Vagina (tissue), 2 donors: ENCODE data around the gene DNER. TPM values are rescaled to one million over a fixed set of nuclear protein-coding genes. Genes with fewer than 3 reads are reported as not detected.

Source experiments
- DNase-seq, 2 donors: peaks; one replicate each; pipeline ENCODE4 v3.0.0-alpha.2; 2017; ENCODE audit errors: extremely low spot score in 2 of 2
- H3K27ac ChIP-seq: fragments of 200-600 bp; sonication (generic); one replicate; pipeline ENCODE4 v1.5.1; 2019
- H3K27me3 ChIP-seq: fragments of 200-600 bp; sonication (generic); one replicate; pipeline ENCODE4 v1.5.1; 2019
- H3K36me3 ChIP-seq, 2 donors: fragments of 200-600 bp; sonication (generic); one replicate each; pipeline ENCODE4 v1.5.1; 2017 to 2019
- H3K4me1 ChIP-seq: fragments of 200-600 bp; sonication (generic); one replicate; pipeline ENCODE4 v1.5.1; 2019
- H3K4me3 ChIP-seq, 2 donors: fragments of 200-600 bp; sonication (generic); 1 replicate in 1 of 2; 2 replicates in 1 of 2; pipeline ENCODE4 v1.5.1; 2016 to 2019
- H3K9me3 ChIP-seq: fragments of 200-600 bp; sonication (generic); one replicate; pipeline ENCODE4 v1.5.1; 2019
- POLR2A ChIP-seq, 2 donors: fragments of 450-650 bp; IDR thresholded peaks; one replicate each; pipeline ENCODE4 v1.6.1; 2017; ENCODE audit warnings: antibody characterized with exemption in 2 of 2, mild to moderate bottlenecking in 2 of 2, moderate library complexity in 2 of 2
- POLR2AphosphoS5 ChIP-seq, 2 donors: sonication (generic); formaldehyde crosslinking; IDR thresholded peaks; one replicate each; pipeline ENCODE4 v1.9.0; 2017; ENCODE audit warnings: antibody characterized with exemption in 2 of 2, mild to moderate bottlenecking in 2 of 2, low read depth in 1 of 2; ENCODE audit not compliant: insufficient read depth in 1 of 2
- intact Hi-C: fragments of 100-400 bp; cut with DNase I; formaldehyde crosslinking; loops from one replicate; pipeline ENCODE4 v1.15.1; 2023
- total RNA-seq: library from RNA; depleted of rRNA; stranded (reverse); fragments of >200 nt; gene quantifications from one replicate; pipeline ENCODE4 v1.2.3, GENCODE V29; 2016
- TF ChIP-seq, protein P1 (sequence below), 3 experiments: fragments of 450-650 bp in 2 of 3; fragments of 200-600 bp in 1 of 3; sonication (generic) in 1 of 3; IDR thresholded peaks; one replicate each; pipeline ENCODE4 v1.5.1; 2017 to 2019; ENCODE audit warnings: antibody characterized with exemption in 3 of 3, mild to moderate bottlenecking in 2 of 3, moderate library complexity in 2 of 3

The DNER gene
- total RNA-seq, 1 donor from 2014 or later = 11.3 TPM

DNA sequence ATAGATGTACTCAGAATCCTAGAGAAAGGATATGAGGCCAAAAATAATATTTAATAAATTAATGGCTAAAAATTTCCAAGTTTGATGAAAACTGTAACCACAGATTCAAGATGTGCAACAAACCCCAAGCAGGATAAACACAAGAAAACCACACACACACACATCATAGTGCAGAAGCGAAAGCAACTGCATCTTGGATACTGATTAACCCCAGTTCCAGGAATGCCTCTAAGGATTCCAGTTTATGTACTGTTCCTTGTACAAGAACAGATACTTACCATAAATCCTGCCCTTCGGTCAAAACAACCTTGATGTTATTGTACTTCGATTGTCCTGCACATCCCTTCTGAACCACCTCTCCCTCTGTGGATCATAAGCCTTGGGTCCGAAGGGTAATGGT lies 320.4 kb downstream of the DNER start:
- Histone ChIP-seq H3K27ac (no peak overlapping the region), H3K9me3 (no peaks in the 10 kb centered on the region), H3K4me3 (no peak overlapping the region), H3K27me3 (no peaks in the 10 kb centered on the region), H3K36me3 (no peaks in the 10 kb centered on the region), H3K4me1 (no peaks in the 10 kb centered on the region)
- DNase-seq = no peak
- intact Hi-C loops = loop anchor here (1.0 kb wide), 1 partner anchor 42 kb away; no protein-coding TSS in a partner anchor
- TF ChIP-seq POLR2A (IDR thresholded peaks at IDR 0.05) = no peak
- TF ChIP-seq, protein P1, sequence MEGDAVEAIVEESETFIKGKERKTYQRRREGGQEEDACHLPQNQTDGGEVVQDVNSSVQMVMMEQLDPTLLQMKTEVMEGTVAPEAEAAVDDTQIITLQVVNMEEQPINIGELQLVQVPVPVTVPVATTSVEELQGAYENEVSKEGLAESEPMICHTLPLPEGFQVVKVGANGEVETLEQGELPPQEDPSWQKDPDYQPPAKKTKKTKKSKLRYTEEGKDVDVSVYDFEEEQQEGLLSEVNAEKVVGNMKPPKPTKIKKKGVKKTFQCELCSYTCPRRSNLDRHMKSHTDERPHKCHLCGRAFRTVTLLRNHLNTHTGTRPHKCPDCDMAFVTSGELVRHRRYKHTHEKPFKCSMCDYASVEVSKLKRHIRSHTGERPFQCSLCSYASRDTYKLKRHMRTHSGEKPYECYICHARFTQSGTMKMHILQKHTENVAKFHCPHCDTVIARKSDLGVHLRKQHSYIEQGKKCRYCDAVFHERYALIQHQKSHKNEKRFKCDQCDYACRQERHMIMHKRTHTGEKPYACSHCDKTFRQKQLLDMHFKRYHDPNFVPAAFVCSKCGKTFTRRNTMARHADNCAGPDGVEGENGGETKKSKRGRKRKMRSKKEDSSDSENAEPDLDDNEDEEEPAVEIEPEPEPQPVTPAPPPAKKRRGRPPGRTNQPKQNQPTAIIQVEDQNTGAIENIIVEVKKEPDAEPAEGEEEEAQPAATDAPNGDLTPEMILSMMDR (IDR thresholded peaks at IDR 0.05) = no peak

DNA sequence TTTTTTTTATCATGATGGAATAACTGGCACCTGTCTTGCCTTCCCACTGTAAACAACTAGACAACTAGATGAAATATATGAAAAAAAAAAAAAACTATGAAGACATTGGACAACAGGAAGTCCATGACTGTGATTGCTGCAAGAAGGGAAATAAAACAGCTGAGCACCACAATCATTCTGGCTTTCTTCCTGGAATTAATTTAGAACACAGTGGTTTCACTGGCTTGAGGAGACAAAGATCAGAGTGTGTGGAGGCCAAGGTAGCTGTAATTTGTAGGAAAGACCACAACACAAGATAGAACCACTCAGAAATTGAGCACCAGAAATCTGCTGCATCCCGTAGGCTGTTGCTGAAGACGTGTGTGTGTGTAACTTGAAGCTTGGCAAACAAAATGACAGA lies 322.2 kb downstream of the DNER start:
- no peaks in the 10 kb centered on the region for H3K27me3 ChIP-seq
- H3K27ac ChIP-seq = peak overlapping the region; percentile 38
- H3K4me3 ChIP-seq = no peak overlapping the region
- H3K36me3 ChIP-seq = no peaks in the 10 kb centered on the region
- TF ChIP-seq POLR2A (IDR thresholded peaks at IDR 0.05) (no peak), POLR2AphosphoS5 (IDR thresholded peaks at IDR 0.05; ENCODE audit: insufficient read depth in 1 of 2, low read depth in 1 of 2) (no peak)
- TF ChIP-seq, protein P1 (IDR thresholded peaks at IDR 0.05) = no peak
- H3K9me3 ChIP-seq = no peaks in the 10 kb centered on the region
- intact Hi-C loops = no loop called here
- no peak for DNase-seq
- no peaks in the 10 kb centered on the region for H3K4me1 ChIP-seq

DNA sequence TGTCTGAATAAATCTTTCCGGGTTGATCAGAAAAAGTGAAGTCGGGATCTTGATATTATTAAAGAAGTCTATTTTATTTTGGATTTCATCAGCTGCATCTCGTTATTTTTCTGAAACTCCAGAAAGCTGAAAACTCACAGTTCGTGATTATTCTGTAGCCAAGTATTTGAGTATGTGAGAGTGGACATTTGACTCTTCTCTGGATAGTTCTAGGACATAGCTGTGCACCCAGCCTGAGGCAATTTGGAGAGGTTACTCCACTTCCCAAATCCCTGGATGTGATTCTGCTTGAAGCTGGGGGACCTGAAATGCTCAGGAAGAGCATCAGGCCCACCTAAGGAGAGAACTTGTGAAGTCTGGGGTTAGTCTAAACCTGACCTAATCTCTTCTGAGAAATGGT lies 325.6 kb downstream of the DNER start:
- H3K4me3 ChIP-seq = no peak overlapping the region
- no peaks in the 10 kb centered on the region for H3K4me1 ChIP-seq
- H3K9me3 ChIP-seq = peaks cover under 1% of the 10 kb centered on the region
- peak overlapping the region; percentile 83 for H3K27ac ChIP-seq
- intact Hi-C loops = no loop called here
- H3K27me3 ChIP-seq = no peaks in the 10 kb centered on the region
- H3K36me3 ChIP-seq = no peaks in the 10 kb centered on the region
- no peak for DNase-seq
- TF ChIP-seq POLR2A (IDR thresholded peaks at IDR 0.05) (no peak), POLR2AphosphoS5 (IDR thresholded peaks at IDR 0.05; ENCODE audit: insufficient read depth in 1 of 2, low read depth in 1 of 2) (no peak)
- TF ChIP-seq, protein P1 (IDR thresholded peaks at IDR 0.05) = no peak

DNA sequence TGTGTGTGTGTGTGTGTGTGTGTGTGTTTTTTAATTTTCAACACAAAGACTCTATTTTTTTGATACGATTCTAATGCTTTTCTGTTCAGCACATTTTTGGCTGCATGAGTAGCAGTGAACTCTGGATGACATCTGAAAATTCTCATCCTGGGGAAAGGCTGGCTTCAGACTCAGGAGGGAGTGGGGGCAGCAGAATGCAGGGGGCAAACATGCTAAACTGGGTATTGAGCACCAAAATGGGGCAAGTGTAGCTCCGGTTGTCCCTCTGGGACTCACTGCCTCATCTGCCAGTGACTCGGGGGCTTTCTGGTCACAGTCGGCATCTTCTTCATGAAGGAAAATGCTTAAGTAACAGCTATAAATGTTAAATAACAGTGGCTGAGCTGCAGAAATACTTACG lies 326.5 kb downstream of the DNER start:
- TF ChIP-seq POLR2A (IDR thresholded peaks at IDR 0.05) (no peak), POLR2AphosphoS5 (IDR thresholded peaks at IDR 0.05; ENCODE audit: insufficient read depth in 1 of 2, low read depth in 1 of 2) (no peak)
- Histone ChIP-seq H3K27me3 (no peaks in the 10 kb centered on the region), H3K4me3 (no peak overlapping the region), H3K27ac (peak overlapping the region; percentile 83), H3K36me3 (no peaks in the 10 kb centered on the region), H3K9me3 (peaks cover 4% of the 10 kb centered on the region), H3K4me1 (no peaks in the 10 kb centered on the region)
- intact Hi-C loops = no loop called here
- DNase-seq = no peak

DNA sequence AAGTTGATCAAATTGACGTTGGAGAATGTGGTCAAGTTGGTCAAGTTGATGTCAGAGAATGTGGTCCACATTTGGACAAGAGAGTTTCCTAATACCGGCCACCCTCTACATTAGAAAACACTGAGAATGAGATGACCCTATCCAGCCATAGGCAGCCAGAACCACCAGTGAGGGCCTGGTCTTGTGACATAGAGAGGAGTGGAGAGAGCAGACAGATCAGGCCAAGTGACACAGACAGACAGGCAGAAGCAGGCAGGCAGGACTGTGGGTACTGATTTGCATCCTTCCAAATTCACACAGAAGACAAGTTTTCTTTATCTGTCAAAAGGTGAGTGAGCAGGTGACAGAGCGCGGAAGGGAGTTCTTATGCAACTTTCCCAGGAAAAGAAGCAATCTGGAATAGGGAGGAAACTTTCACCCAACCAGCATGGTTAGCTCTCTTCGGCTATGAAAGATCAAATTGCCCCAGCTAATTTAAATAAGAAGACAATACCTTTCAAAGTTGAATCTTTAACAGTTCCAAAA lies 334.2 kb downstream of the DNER start:
- no peaks in the 10 kb centered on the region for H3K36me3 ChIP-seq
- H3K27ac ChIP-seq = no peak overlapping the region
- no peaks in the 10 kb centered on the region for H3K4me1 ChIP-seq
- intact Hi-C loops = no loop called here
- DNase-seq = no peak
- no peaks in the 10 kb centered on the region for H3K27me3 ChIP-seq
- no peak for TF ChIP-seq POLR2AphosphoS5 (IDR thresholded peaks at IDR 0.05; ENCODE audit: insufficient read depth in 1 of 2, low read depth in 1 of 2)
- TF ChIP-seq, protein P1 (IDR thresholded peaks at IDR 0.05) = no peak
- TF ChIP-seq POLR2A (IDR thresholded peaks at IDR 0.05) = no peak
- H3K9me3 ChIP-seq = peaks cover 4% of the 10 kb centered on the region
- no peak overlapping the region for H3K4me3 ChIP-seq
